ENCODE results near the gene CRYZL1. TPM values are rescaled to one million over a fixed set of nuclear protein-coding genes. Genes with fewer than 3 reads are reported as not detected.

CRYZL1 gene
- total RNA-seq, 1 donor from 2014 or later = 22.3 TPM

GRCh38 chr21:33567914-33568313, 73.6 kb downstream of the CRYZL1 start:
- DNase-seq (ENCODE audit: extremely low read depth, low read depth, low spot score) = no peak

- no peak for DNase-seq (ENCODE audit: extremely low read depth, low read depth, low spot score)
These were observed 75.0 kb downstream of the CRYZL1 start for GRCh38 chr21:33566514-33566913.

- DNase-seq (ENCODE audit: extremely low read depth, low read depth, low spot score) = no peak
These were observed 79.2 kb downstream of the CRYZL1 start for GRCh38 chr21:33562389-33562788.

- no peak for DNase-seq (ENCODE audit: extremely low read depth, low read depth, low spot score)
These were observed 80.2 kb downstream of the CRYZL1 start for GRCh38 chr21:33561373-33561772.

GRCh38 chr21:33560965-33561364, 80.6 kb downstream of the CRYZL1 start:
- DNase-seq (ENCODE audit: extremely low read depth, low read depth, low spot score) = no peak

GRCh38 chr21:33559813-33560212, 81.7 kb downstream of the CRYZL1 start:
- DNase-seq (ENCODE audit: extremely low read depth, low read depth, low spot score) = no peak

- no peak for DNase-seq (ENCODE audit: extremely low read depth, low read depth, low spot score)
These were observed 82.6 kb downstream of the CRYZL1 start for GRCh38 chr21:33558777-33559421.

GRCh38 chr21:33557447-33557846, 84.1 kb downstream of the CRYZL1 start:
- DNase-seq (ENCODE audit: extremely low read depth, low read depth, low spot score) = no peak

- no peak for DNase-seq (ENCODE audit: extremely low read depth, low read depth, low spot score)
These were observed 86.6 kb downstream of the CRYZL1 start for GRCh38 chr21:33554982-33555344.

- DNase-seq (ENCODE audit: extremely low read depth, low read depth, low spot score) = no peak
These were observed 87.1 kb downstream of the CRYZL1 start for GRCh38 chr21:33554236-33554981.

GRCh38 chr21:33552999-33553598, 88.4 kb downstream of the CRYZL1 start:
- no peak for DNase-seq (ENCODE audit: extremely low read depth, low read depth, low spot score)

GRCh38 chr21:33552093-33552998, 89.2 kb downstream of the CRYZL1 start:
- DNase-seq (ENCODE audit: extremely low read depth, low read depth, low spot score) = no peak

- no peak for DNase-seq (ENCODE audit: extremely low read depth, low read depth, low spot score)
These were observed 89.9 kb downstream of the CRYZL1 start for GRCh38 chr21:33551664-33552063.

GRCh38 chr21:33550772-33551660, 90.5 kb downstream of the CRYZL1 start:
- no peak for DNase-seq (ENCODE audit: extremely low read depth, low read depth, low spot score)

GRCh38 chr21:33549848-33550771, 91.4 kb downstream of the CRYZL1 start:
- DNase-seq (ENCODE audit: extremely low read depth, low read depth, low spot score) = no peak

- no peak for DNase-seq (ENCODE audit: extremely low read depth, low read depth, low spot score)
These were observed 95.5 kb downstream of the CRYZL1 start for GRCh38 chr21:33546086-33546485.

GRCh38 chr21:33544451-33545195, 96.9 kb downstream of the CRYZL1 start:
- DNase-seq (ENCODE audit: extremely low read depth, low read depth, low spot score) = no peak

- no peak for DNase-seq (ENCODE audit: extremely low read depth, low read depth, low spot score)
These were observed 97.9 kb downstream of the CRYZL1 start for GRCh38 chr21:33543505-33544129.
